ENCODE data around the gene IL36B. TPM values are rescaled to one million over a fixed set of nuclear protein-coding genes. Genes with fewer than 3 reads are reported as not detected.

Gene IL36B
- total RNA-seq, 4 donors from 2014 or later = not detected

GRCh38 chr2:113002677-113003076, 50.0 kb downstream of the IL36B start:
- H3K4me3 ChIP-seq = no peak overlapping the region
- TF ChIP-seq CTCF (IDR thresholded peaks at IDR 0.05) = no peak
- no peak for TF ChIP-seq POLR2A (IDR thresholded peaks at IDR 0.05)
- no peak for DNase-seq
- no peaks in the 10 kb centered on the region for H3K27me3 ChIP-seq
- H3K9me3 ChIP-seq = no peaks in the 10 kb centered on the region
- no peaks in the 10 kb centered on the region for H3K36me3 ChIP-seq
- H3K4me1 ChIP-seq = no peaks in the 10 kb centered on the region
- intact Hi-C loops (cut with DNase I; ENCODE audit: low total_unique reads) = no loop called here
- no peak overlapping the region for H3K27ac ChIP-seq

GRCh38 chr2:113000436-113000835, 52.2 kb downstream of the IL36B start:
- TF ChIP-seq CTCF (IDR thresholded peaks at IDR 0.05) (no peak), POLR2A (IDR thresholded peaks at IDR 0.05) (no peak)
- Histone ChIP-seq H3K27me3 (no peaks in the 10 kb centered on the region), H3K4me1 (no peaks in the 10 kb centered on the region), H3K9me3 (no peaks in the 10 kb centered on the region), H3K36me3 (no peaks in the 10 kb centered on the region), H3K27ac (no peak overlapping the region), H3K4me3 (no peak overlapping the region)
- intact Hi-C loops (cut with DNase I; ENCODE audit: low total_unique reads) = no loop called here
- DNase-seq = no peak

- Histone ChIP-seq H3K9me3 (no peaks in the 10 kb centered on the region), H3K27ac (no peak overlapping the region), H3K4me1 (no peaks in the 10 kb centered on the region), H3K4me3 (no peak overlapping the region), H3K36me3 (no peaks in the 10 kb centered on the region), H3K27me3 (no peaks in the 10 kb centered on the region)
- TF ChIP-seq CTCF (IDR thresholded peaks at IDR 0.05) (no peak), POLR2A (IDR thresholded peaks at IDR 0.05) (no peak)
- DNase-seq = no peak
- intact Hi-C loops (cut with DNase I; ENCODE audit: low total_unique reads) = no loop called here
Measured at GRCh38 chr2:112997151-112997550, 55.5 kb downstream of the IL36B start.

GRCh38 chr2:112996635-112997034, 56.0 kb downstream of the IL36B start:
- Histone ChIP-seq H3K27me3 (no peaks in the 10 kb centered on the region), H3K9me3 (no peaks in the 10 kb centered on the region), H3K4me3 (no peak overlapping the region), H3K4me1 (no peaks in the 10 kb centered on the region), H3K27ac (no peak overlapping the region), H3K36me3 (no peaks in the 10 kb centered on the region)
- intact Hi-C loops (cut with DNase I; ENCODE audit: low total_unique reads) = no loop called here
- TF ChIP-seq CTCF (IDR thresholded peaks at IDR 0.05) (no peak), POLR2A (IDR thresholded peaks at IDR 0.05) (no peak)
- no peak for DNase-seq

- H3K27ac ChIP-seq = no peak overlapping the region
- no peaks in the 10 kb centered on the region for H3K27me3 ChIP-seq
- no peaks in the 10 kb centered on the region for H3K36me3 ChIP-seq
- no peaks in the 10 kb centered on the region for H3K4me1 ChIP-seq
- no peak for DNase-seq
- H3K9me3 ChIP-seq = no peaks in the 10 kb centered on the region
- intact Hi-C loops (cut with DNase I; ENCODE audit: low total_unique reads) = no loop called here
- no peak for TF ChIP-seq POLR2A (IDR thresholded peaks at IDR 0.05)
- H3K4me3 ChIP-seq = no peak overlapping the region
Measured at GRCh38 chr2:112995346-112995920, 57.2 kb downstream of the IL36B start.

- Histone ChIP-seq H3K27me3 (no peaks in the 10 kb centered on the region), H3K27ac (no peak overlapping the region), H3K4me3 (no peak overlapping the region), H3K9me3 (no peaks in the 10 kb centered on the region), H3K4me1 (no peaks in the 10 kb centered on the region), H3K36me3 (no peaks in the 10 kb centered on the region)
- no peak for DNase-seq
- TF ChIP-seq CTCF (IDR thresholded peaks at IDR 0.05) (no peak), POLR2A (IDR thresholded peaks at IDR 0.05) (no peak)
- intact Hi-C loops (cut with DNase I; ENCODE audit: low total_unique reads) = no loop called here
Measured at GRCh38 chr2:112994648-112995047, 58.0 kb downstream of the IL36B start.

All from uterus (tissue), 4 donors.